C4-2B (cell line): ENCODE results near the gene CRMP1.

Experiments
- ZFX ChIP-seq: fragments of 450-650 bp; IDR thresholded peaks from 2 replicates; pipeline ENCODE4 v1.6.1; 2017
- TF ChIP-seq, protein P1 (sequence below): fragments of 450-650 bp; conservative IDR thresholded peaks from 2 replicates; pipeline ENCODE4 v1.5.1; 2017; ENCODE audit warnings: mild to moderate bottlenecking

- TF ChIP-seq, protein P1, sequence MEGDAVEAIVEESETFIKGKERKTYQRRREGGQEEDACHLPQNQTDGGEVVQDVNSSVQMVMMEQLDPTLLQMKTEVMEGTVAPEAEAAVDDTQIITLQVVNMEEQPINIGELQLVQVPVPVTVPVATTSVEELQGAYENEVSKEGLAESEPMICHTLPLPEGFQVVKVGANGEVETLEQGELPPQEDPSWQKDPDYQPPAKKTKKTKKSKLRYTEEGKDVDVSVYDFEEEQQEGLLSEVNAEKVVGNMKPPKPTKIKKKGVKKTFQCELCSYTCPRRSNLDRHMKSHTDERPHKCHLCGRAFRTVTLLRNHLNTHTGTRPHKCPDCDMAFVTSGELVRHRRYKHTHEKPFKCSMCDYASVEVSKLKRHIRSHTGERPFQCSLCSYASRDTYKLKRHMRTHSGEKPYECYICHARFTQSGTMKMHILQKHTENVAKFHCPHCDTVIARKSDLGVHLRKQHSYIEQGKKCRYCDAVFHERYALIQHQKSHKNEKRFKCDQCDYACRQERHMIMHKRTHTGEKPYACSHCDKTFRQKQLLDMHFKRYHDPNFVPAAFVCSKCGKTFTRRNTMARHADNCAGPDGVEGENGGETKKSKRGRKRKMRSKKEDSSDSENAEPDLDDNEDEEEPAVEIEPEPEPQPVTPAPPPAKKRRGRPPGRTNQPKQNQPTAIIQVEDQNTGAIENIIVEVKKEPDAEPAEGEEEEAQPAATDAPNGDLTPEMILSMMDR = no peak
- TF ChIP-seq ZFX = no peak
Observed at GRCh38 chr4:5773271-5773555, 119.7 kb downstream of the CRMP1 start.
